Thoracic aorta (tissue), 2 donors: ENCODE measurements around the gene COQ10A. TPM values are rescaled to one million over a fixed set of nuclear protein-coding genes. Genes with fewer than 3 reads are reported as not detected.
"Not testable (repeated sequence)": the region's sequence is repeated elsewhere in the genome, so short reads cannot be mapped to it uniquely, and the experiment has no call there.

Experiments
- ATAC-seq: fragments of 150-250 bp; one replicate; pipeline ENCODE4 v1.8.0; 2017; ENCODE audit warnings: low read depth; ENCODE audit not compliant: insufficient number of reproducible peaks, low FRiP score
- DNase-seq: peaks from one replicate; pipeline ENCODE4 v3.0.0-alpha.2; 2020; ENCODE audit warnings: low spot score
- H3K27ac ChIP-seq, 2 donors: fragments of 200-600 bp; sonication (generic); 1 replicate in 1 of 2; 2 replicates in 1 of 2; pipeline ENCODE4 v1.5.1; 2016; ENCODE audit warnings: mild to moderate bottlenecking in 2 of 2, moderate library complexity in 2 of 2
- H3K27me3 ChIP-seq: fragments of 200-600 bp; sonication (generic); replicated peaks from 2 replicates; pipeline ENCODE4 v1.6.0; 2016; ENCODE audit warnings: mild to moderate bottlenecking; ENCODE audit not compliant: insufficient read depth
- H3K36me3 ChIP-seq: fragments of 200-600 bp; sonication (generic); one replicate; pipeline ENCODE4 v1.5.1; 2016
- H3K4me1 ChIP-seq, 2 donors: fragments of 200-600 bp; sonication (generic); 1 replicate in 1 of 2; 2 replicates in 1 of 2; pipeline versions ENCODE4 v1.5.1 to v1.6.0; 2016; ENCODE audit warnings: low read depth in 2 of 2, mild to moderate bottlenecking in 1 of 2; ENCODE audit not compliant: control insufficient read depth in 1 of 2
- H3K4me3 ChIP-seq: fragments of 200-600 bp; sonication (generic); 2 replicates; pipeline ENCODE4 v1.5.1; 2016; ENCODE audit warnings: mild to moderate bottlenecking
- H3K9me3 ChIP-seq: fragments of 200-600 bp; sonication (generic); 2 replicates; pipeline ENCODE4 v1.5.1; 2016
- CTCF ChIP-seq: fragments of 200-600 bp; sonication (generic); IDR thresholded peaks from one replicate; pipeline ENCODE4 v1.5.1; 2019; ENCODE audit warnings: antibody characterized with exemption
- total RNA-seq, 2 donors: library from RNA; depleted of rRNA; stranded (reverse); fragments of >200 nt; gene quantifications; one replicate each; pipeline versions ENCODE4 v1.1.0 to v1.2.3, GENCODE V29; 2016

The COQ10A gene
- total RNA-seq, 2 donors from 2014 or later, result 14.6 to 26.3 TPM

GRCh38 chr12:56267443-56268071 is 815 bp downstream of the COQ10A start:
- TF ChIP-seq CTCF, result no peak
- H3K27me3 ChIP-seq, result no peaks in the 10 kb centered on the region
- peaks cover 3% of the 10 kb centered on the region for H3K36me3 ChIP-seq
- H3K27ac ChIP-seq, result peak overlapping the region; percentile 95 to 98
- no peaks in the 10 kb centered on the region for H3K9me3 ChIP-seq
- H3K4me1 ChIP-seq, result peaks cover 10 to 23% of the 10 kb centered on the region in 2 donors
- no peak for DNase-seq
- H3K4me3 ChIP-seq, result peak overlapping the region; percentile 98
- ATAC-seq, result no peak

- no peak overlapping the region for H3K4me3 ChIP-seq
- DNase-seq (no peak), ATAC-seq (no peak)
- H3K36me3 ChIP-seq, result peaks cover 32% of the 10 kb centered on the region
- H3K9me3 ChIP-seq, result no peaks in the 10 kb centered on the region
- H3K27ac ChIP-seq, result peak overlapping the region; percentile 10 to 45
- H3K27me3 ChIP-seq, result no peaks in the 10 kb centered on the region
- TF ChIP-seq CTCF, result peak; percentile 36
- peaks cover 10 to 23% of the 10 kb centered on the region in 2 donors for H3K4me1 ChIP-seq
Observed at GRCh38 chr12:56271031-56271430, 4.3 kb downstream of the COQ10A start.

GRCh38 chr12:56272468-56272867 is 5.7 kb downstream of the COQ10A start:
- not testable (repeated sequence) for H3K27me3 ChIP-seq, ATAC-seq, H3K27ac ChIP-seq, H3K9me3 ChIP-seq, H3K4me3 ChIP-seq, DNase-seq
- peaks cover 41% of the 10 kb centered on the region for H3K36me3 ChIP-seq
- H3K4me1 ChIP-seq, result peaks cover 5 to 21% of the 10 kb centered on the region in 2 donors

GRCh38 chr12:56274299-56274698 is 7.6 kb downstream of the COQ10A start:
- DNase-seq (no peak), ATAC-seq (no peak)
- Histone ChIP-seq H3K4me1 (peaks cover 0 to 16% of the 10 kb centered on the region in 2 donors), H3K9me3 (no peaks in the 10 kb centered on the region), H3K4me3 (no peak overlapping the region), H3K27me3 (no peaks in the 10 kb centered on the region), H3K36me3 (peaks cover 52% of the 10 kb centered on the region), H3K27ac (no peak overlapping the region)
- no peak for TF ChIP-seq CTCF

GRCh38 chr12:56278905-56279304 is 12.2 kb downstream of the COQ10A start:
- no peak for TF ChIP-seq CTCF
- Histone ChIP-seq H3K9me3 (no peaks in the 10 kb centered on the region), H3K4me3 (no peak overlapping the region), H3K27me3 (no peaks in the 10 kb centered on the region), H3K27ac (no peak overlapping the region), H3K4me1 (no peaks in the 10 kb centered on the region), H3K36me3 (peaks cover 71% of the 10 kb centered on the region)
- DNase-seq, result no peak
- no peak for ATAC-seq

- Histone ChIP-seq H3K4me1 (no peaks in the 10 kb centered on the region), H3K9me3 (no peaks in the 10 kb centered on the region), H3K27ac (no peak overlapping the region), H3K36me3 (peaks cover 61% of the 10 kb centered on the region), H3K27me3 (no peaks in the 10 kb centered on the region), H3K4me3 (no peak overlapping the region)
- ATAC-seq, result no peak
- no peak for DNase-seq
- no peak for TF ChIP-seq CTCF
Observed at GRCh38 chr12:56280849-56281248, 14.1 kb downstream of the COQ10A start.
